ENCODE results near the gene CHST6. TPM values are rescaled to one million over a fixed set of nuclear protein-coding genes. Genes with fewer than 3 reads are reported as not detected.

CHST6 gene
- total and polyA plus RNA-seq, 9 of the 15 experiments (the other 6 are each of a cell fraction or from before 2014, with no cell fraction given), result 0.01 to 0.05 (median 0.02) TPM; not detected in 6

- TF ChIP-seq MLLT1 (IDR thresholded peaks at IDR 0.05) (no peak), POLR2A (conservative IDR thresholded peaks at IDR 0.05) (peak; percentile 80), XRCC4 (IDR thresholded peaks at IDR 0.05; ENCODE audit: extremely low read depth, insufficient read depth, insufficient read length) (no peak), ADNP (tag; IDR thresholded peaks at IDR 0.05) (no peak), L3MBTL2 (IDR thresholded peaks at IDR 0.05) (peak; percentile 99), FOXJ2 (tag; IDR thresholded peaks at IDR 0.05) (no peak; the same call in 1 of the 2 replicates), NR2C1 (IDR thresholded peaks at IDR 0.05) (0 out of 2 replicates have a peak, but pooled peaks have one; percentile 23), NR2C1 (tag; IDR thresholded peaks at IDR 0.05) (peak; percentile 70), ZKSCAN1 (IDR thresholded peaks at IDR 0.05; ENCODE audit: low read depth, low read length) (no peak), NUFIP1 (IDR thresholded peaks at IDR 0.05; ENCODE audit: partially characterized antibody) (no peak), ZNF780A (CRISPR knock-in tag; IDR thresholded peaks at IDR 0.05) (no peak), ZNF12 (CRISPR knock-in tag; IDR thresholded peaks at IDR 0.05) (0 out of 2 replicates have a peak, but pooled peaks have one; percentile 23), ZFX (CRISPR knock-in tag; IDR thresholded peaks at IDR 0.05) (peak; percentile 75), PRDM10 (IDR thresholded peaks at IDR 0.05; ENCODE audit: partially characterized antibody) (peak; percentile 84), GMEB1 (CRISPR knock-in tag; IDR thresholded peaks at IDR 0.05) (peak; percentile 49; the same call in 1 of the 2 replicates), ZNF23 (CRISPR knock-in tag; IDR thresholded peaks at IDR 0.05) (no peak), GABPB1 (CRISPR knock-in tag; IDR thresholded peaks at IDR 0.05) (peak; percentile 94), ZSCAN32 (CRISPR knock-in tag; IDR thresholded peaks at IDR 0.05) (no peak), SIN3A (IDR thresholded peaks at IDR 0.05; ENCODE audit: borderline replicate concordance in 2 of 2, control insufficient read depth in 1 of 2, low read depth in 2 of 2, low read length in 2 of 2) (peak; percentile 76 to 98), CHD4 (IDR thresholded peaks at IDR 0.05; ENCODE audit: insufficient read depth, insufficient replicate concordance, low read depth, low read length, poor library complexity, severe bottlenecking) (no peak), HDAC2 (IDR thresholded peaks at IDR 0.05) (peak; percentile 87), RBBP5 (IDR thresholded peaks at IDR 0.05; ENCODE audit: borderline replicate concordance, insufficient read depth, low read length, poor library complexity, severe bottlenecking) (peak; percentile 79)
Measured at GRCh38 chr16:75432828-75433731, 62.2 kb downstream of the CHST6 start, which contains the start of gene CFDP1 (continued).

Measured in K562 (cell line).